Measurements from ENCODE around the gene CLDN11.

- TF ChIP-seq EZH2 (IDR thresholded peaks at IDR 0.05; ENCODE audit: low read depth, low read length, severe bottlenecking) (no peak), ATF2 (IDR thresholded peaks at IDR 0.05; ENCODE audit: low read length) (no peak), TAF1 (IDR thresholded peaks at IDR 0.05; ENCODE audit: low read depth, low read length) (no peak), GABPA (IDR thresholded peaks at IDR 0.05; ENCODE audit: borderline replicate concordance, insufficient read depth, low read length) (no peak), SP1 (IDR thresholded peaks at IDR 0.05; ENCODE audit: low read depth, low read length) (no peak), SIRT6 (IDR thresholded peaks at IDR 0.05; ENCODE audit: low read length) (no peak), CEBPB (IDR thresholded peaks at IDR 0.05; ENCODE audit: low read depth, low read length) (no peak), CTCF (IDR thresholded peaks at IDR 0.05; ENCODE audit: control extremely low read depth in 1 of 3, insufficient read depth in 1 of 3, low read depth in 1 of 3, low read length in 3 of 3) (no peak), RAD21 (IDR thresholded peaks at IDR 0.05 in 1 of 2, conservative IDR thresholded peaks at IDR 0.05 in 1 of 2; ENCODE audit: low read depth in 2 of 2, low read length in 2 of 2) (no peak), ATF3 (IDR thresholded peaks at IDR 0.05; ENCODE audit: insufficient read depth, low read depth, low read length) (no peak), CHD1 (IDR thresholded peaks at IDR 0.05; ENCODE audit: low read depth, low read length) (no peak), RFX5 (IDR thresholded peaks at IDR 0.05; ENCODE audit: borderline replicate concordance, low read depth, low read length) (no peak), SRF (IDR thresholded peaks at IDR 0.05; ENCODE audit: low read depth, low read length) (no peak)
Observed at GRCh38 chr3:170440344-170440743, 21.7 kb downstream of the CLDN11 start.

Data from H1 (cell line).